Transverse colon (tissue), 4 donors: Measurements from ENCODE around the gene TFCP2L1. TPM values are rescaled to one million over a fixed set of nuclear protein-coding genes. Genes with fewer than 3 reads are reported as not detected.

Experiments used
- DNase-seq: peaks from one replicate; pipeline ENCODE4 v3.0.0-alpha.2; 2019
- H3K27ac ChIP-seq, 4 donors: fragments of 200-600 bp; sonication (generic); 2 replicates each; pipeline ENCODE4 v1.5.1; 2016 to 2018; ENCODE audit warnings: inconsistent platforms in 4 of 4
- H3K27me3 ChIP-seq: fragments of 200-600 bp; sonication (generic); 2 replicates; pipeline ENCODE4 v1.5.1; 2017; ENCODE audit warnings: inconsistent platforms
- H3K36me3 ChIP-seq, 4 donors: fragments of 200-600 bp; sonication (generic); 2 replicates each; pipeline ENCODE4 v1.5.1; 2017 to 2019; ENCODE audit warnings: inconsistent platforms in 4 of 4
- H3K4me1 ChIP-seq, 4 donors: fragments of 200-600 bp; sonication (generic); 2 replicates each; pipeline ENCODE4 v1.5.1; 2017 to 2020; ENCODE audit warnings: inconsistent platforms in 4 of 4
- H3K4me3 ChIP-seq, 4 donors: fragments of 200-600 bp; sonication (generic); 1 replicate in 1 of 4; 2 replicates in 3 of 4; pipeline versions ENCODE4 v1.5.1 to v1.6.1; 2017 to 2019; ENCODE audit warnings: inconsistent platforms in 4 of 4
- H3K9me3 ChIP-seq, 2 donors: fragments of 200-600 bp; sonication (generic); 2 replicates each; pipeline ENCODE4 v1.5.1; 2017 to 2019; ENCODE audit warnings: inconsistent platforms in 2 of 2
- CTCF ChIP-seq, 5 experiments: fragments of 200-600 bp in 3 of 5; fragments of 450-650 bp in 2 of 5; sonication (generic) in 3 of 5; IDR thresholded peaks; 1 replicate in 2 of 5; 2 replicates in 3 of 5; pipeline ENCODE4 v1.5.1; 2016 to 2017; ENCODE audit warnings: antibody characterized with exemption in 5 of 5, inconsistent platforms in 3 of 5, mild to moderate bottlenecking in 2 of 5, moderate library complexity in 1 of 5
- EP300 ChIP-seq: sonication (generic); formaldehyde crosslinking; IDR thresholded peaks from one replicate; pipeline ENCODE4 v1.6.1; 2017; ENCODE audit warnings: antibody characterized with exemption, low read depth
- POLR2A ChIP-seq: fragments of 450-650 bp; IDR thresholded peaks from one replicate; pipeline ENCODE4 v1.6.1; 2016; ENCODE audit warnings: antibody characterized with exemption, mild to moderate bottlenecking, moderate library complexity
- POLR2AphosphoS5 ChIP-seq, 3 donors: sonication (generic); formaldehyde crosslinking; IDR thresholded peaks; one replicate each; pipeline ENCODE4 v1.6.1; 2016; ENCODE audit warnings: antibody characterized with exemption in 3 of 3
- WGBS, 2 donors: methylation state at CpG; one replicate each; pipeline ENCODE4 v1.1.5; 2018; ENCODE audit warnings: low coverage in 1 of 2; 5-methylcytosine and 5-hydroxymethylcytosine counted together
- in situ Hi-C, 4 donors: fragments of 200-750 bp; cut with MboI; loops; one replicate each; pipeline versions ENCODE4 v1.15.0 to v1.15.1; 2017; ENCODE audit warnings: low sequenced_read_pairs in 3 of 4, low pct_ligation_motif_present in 1 of 4, low pct_unique_long_range_greater_than_20kb in 1 of 4
- intact Hi-C: fragments of 100-400 bp; cut with DNase I; formaldehyde crosslinking; loops from one replicate; pipeline ENCODE4 v1.15.1; 2023; ENCODE audit warnings: low total_unique reads
- total RNA-seq, 4 donors: library from RNA; depleted of rRNA; stranded (reverse); fragments of >200 nt; gene quantifications; one replicate each; pipeline ENCODE4 v1.1.0, GENCODE V29; 2016

TFCP2L1 gene
- total RNA-seq, 4 donors from 2014 or later, result 52.7 to 167 (median 146) TPM

DNA sequence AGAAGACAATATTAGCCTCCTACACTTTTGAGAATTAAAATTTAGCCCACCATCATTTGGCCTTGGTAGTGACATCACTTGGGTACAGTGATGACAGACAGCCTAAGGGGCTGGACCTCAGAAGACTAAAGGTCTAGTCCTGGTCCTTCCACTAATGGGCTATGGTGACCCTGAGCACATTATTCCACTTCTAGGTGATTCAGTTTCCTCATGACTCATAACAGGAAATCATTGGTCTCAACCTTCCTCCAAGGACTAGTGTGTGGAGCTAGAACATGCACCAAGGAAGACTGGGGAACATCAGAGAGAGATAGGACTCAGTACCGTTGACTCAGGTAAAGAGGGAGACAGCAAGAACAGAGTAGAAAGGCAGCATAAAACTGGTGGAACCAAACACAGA, 64.0 kb downstream of the TFCP2L1 start:
- H3K4me3 ChIP-seq, result no peak overlapping the region
- WGBS, 2 donors, result 83% methylated on average over 1 of the region's 1 CpG; no CpG with 5 or more reads in 1 of the 2 donors
- no peaks in the 10 kb centered on the region for H3K9me3 ChIP-seq
- intact Hi-C loops (no loop called here), in situ Hi-C loops (no loop called here)
- TF ChIP-seq CTCF (IDR thresholded peaks at IDR 0.05), result no peak
- peak in 2 of 3 donors; percentile 27 to 40 for TF ChIP-seq POLR2AphosphoS5 (IDR thresholded peaks at IDR 0.05)
- no peak for TF ChIP-seq EP300
- no peak for TF ChIP-seq POLR2A
- no peak for DNase-seq
- H3K36me3 ChIP-seq, result peaks cover 0 to 8% (median 0%) of the 10 kb centered on the region in 4 donors
- H3K27me3 ChIP-seq, result no peaks in the 10 kb centered on the region
- peak overlapping the region in 2 of 4 donors; percentile 27 to 35 for H3K27ac ChIP-seq
- H3K4me1 ChIP-seq, result no peaks in the 10 kb centered on the region

GRCh38 chr2:121219866-121220265, 65.1 kb downstream of the TFCP2L1 start:
- no peak for DNase-seq
- in situ Hi-C loops (no loop called here), intact Hi-C loops (no loop called here)
- Histone ChIP-seq H3K36me3 (peaks cover 0 to 8% (median 0%) of the 10 kb centered on the region in 4 donors), H3K27me3 (no peaks in the 10 kb centered on the region), H3K4me3 (no peak overlapping the region), H3K9me3 (no peaks in the 10 kb centered on the region), H3K27ac (no peak overlapping the region), H3K4me1 (no peaks in the 10 kb centered on the region)
- TF ChIP-seq POLR2AphosphoS5 (IDR thresholded peaks at IDR 0.05), result no peak
- no peak for TF ChIP-seq EP300
- no peak for TF ChIP-seq POLR2A
- TF ChIP-seq CTCF (IDR thresholded peaks at IDR 0.05), result no peak
- WGBS, 2 donors, result 84 to 91% methylated on average over 4 to 5 of the region's 5 CpGs

GRCh38 chr2:121218386-121218938, 66.5 kb downstream of the TFCP2L1 start:
- intact Hi-C loops (no loop called here), in situ Hi-C loops (no loop called here)
- no peak for DNase-seq
- no peak for TF ChIP-seq POLR2A
- TF ChIP-seq POLR2AphosphoS5 (IDR thresholded peaks at IDR 0.05), result no peak
- TF ChIP-seq EP300, result no peak
- TF ChIP-seq CTCF (IDR thresholded peaks at IDR 0.05), result no peak
- Histone ChIP-seq H3K27me3 (no peaks in the 10 kb centered on the region), H3K27ac (no peak overlapping the region), H3K9me3 (no peaks in the 10 kb centered on the region), H3K4me3 (no peak overlapping the region), H3K4me1 (peaks cover 0 to 6% (median 0%) of the 10 kb centered on the region in 4 donors), H3K36me3 (peaks cover 0 to 4% (median 0%) of the 10 kb centered on the region in 4 donors)
- 87 to 90% methylated on average over 2 to 8 of the region's 8 CpGs for WGBS, 2 donors

DNA sequence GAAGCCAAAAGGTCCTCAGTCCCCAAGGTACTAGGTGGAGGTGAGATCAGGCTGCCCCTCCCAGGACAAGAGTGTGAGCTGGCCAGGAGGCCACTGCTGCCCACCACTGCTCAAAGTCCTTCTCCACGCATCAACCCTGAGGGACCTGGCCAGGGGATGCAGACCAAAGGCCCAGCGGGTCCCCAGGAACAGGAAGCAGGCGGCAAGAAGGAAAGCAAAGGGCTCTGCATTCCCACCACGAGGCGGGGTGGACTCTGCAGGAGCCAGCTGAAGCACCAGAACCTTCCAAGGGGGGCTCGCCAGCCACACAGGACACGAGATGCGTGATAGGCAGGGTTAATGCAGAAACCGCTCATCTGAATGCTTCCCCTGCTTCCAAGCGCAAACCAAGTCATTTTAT, 67.4 kb downstream of the TFCP2L1 start:
- WGBS, 2 donors, result 89% methylated on average over 10 of the region's 10 CpGs; no CpG with 5 or more reads in 1 of the 2 donors
- H3K9me3 ChIP-seq, result no peaks in the 10 kb centered on the region
- DNase-seq, result no peak
- no peak overlapping the region for H3K4me3 ChIP-seq
- H3K27me3 ChIP-seq, result no peaks in the 10 kb centered on the region
- intact Hi-C loops, result no loop called here
- no peaks in the 10 kb centered on the region for H3K36me3 ChIP-seq
- TF ChIP-seq POLR2A (no peak), EP300 (no peak), POLR2AphosphoS5 (IDR thresholded peaks at IDR 0.05) (no peak), CTCF (IDR thresholded peaks at IDR 0.05) (no peak)
- in situ Hi-C loops, result no loop called here
- no peak overlapping the region for H3K27ac ChIP-seq
- H3K4me1 ChIP-seq, result peaks cover 0 to 14% (median 6%) of the 10 kb centered on the region in 4 donors
